22Rv1 (cell line): ENCODE data around the gene IZUMO1.
"Not testable (repeated sequence)": the region's sequence is repeated elsewhere in the genome, so short reads cannot be mapped to it uniquely, and the experiment has no call there.

Experiments
- H3K27ac ChIP-seq: fragments of 450-650 bp; 2 replicates; pipeline ENCODE4 v1.5.1; 2017
- ZFX ChIP-seq: fragments of 450-650 bp; IDR thresholded peaks from 2 replicates; pipeline ENCODE4 v1.6.1; 2017; ENCODE audit warnings: antibody characterized with exemption, borderline replicate concordance
- TF ChIP-seq, protein P1 (sequence below): fragments of 450-650 bp; IDR thresholded peaks from 2 replicates; pipeline ENCODE4 v1.5.1; 2017; ENCODE audit warnings: mild to moderate bottlenecking

IZUMO1 gene

DNA sequence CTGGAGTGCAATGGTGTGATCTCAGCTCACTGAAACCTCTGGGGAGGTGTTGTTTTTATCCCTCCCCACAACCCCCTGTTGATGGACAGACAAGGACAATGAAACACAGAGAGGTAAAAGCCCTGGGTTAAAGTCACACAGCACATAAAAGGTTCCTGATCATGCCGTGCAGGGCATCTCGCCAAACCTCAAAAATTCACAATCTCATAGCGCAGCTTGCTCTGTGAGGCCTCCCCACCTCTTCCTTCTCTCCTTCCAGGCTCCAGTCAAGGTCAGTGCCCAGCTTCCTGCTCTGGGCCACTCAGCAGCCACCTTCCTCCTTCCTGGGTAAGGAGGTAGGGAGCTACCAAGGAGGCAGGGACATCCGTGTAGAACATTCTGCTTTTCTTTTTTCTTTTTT lies 48.7 kb downstream of the IZUMO1 start:
- H3K27ac ChIP-seq: no peak overlapping the region

DNA sequence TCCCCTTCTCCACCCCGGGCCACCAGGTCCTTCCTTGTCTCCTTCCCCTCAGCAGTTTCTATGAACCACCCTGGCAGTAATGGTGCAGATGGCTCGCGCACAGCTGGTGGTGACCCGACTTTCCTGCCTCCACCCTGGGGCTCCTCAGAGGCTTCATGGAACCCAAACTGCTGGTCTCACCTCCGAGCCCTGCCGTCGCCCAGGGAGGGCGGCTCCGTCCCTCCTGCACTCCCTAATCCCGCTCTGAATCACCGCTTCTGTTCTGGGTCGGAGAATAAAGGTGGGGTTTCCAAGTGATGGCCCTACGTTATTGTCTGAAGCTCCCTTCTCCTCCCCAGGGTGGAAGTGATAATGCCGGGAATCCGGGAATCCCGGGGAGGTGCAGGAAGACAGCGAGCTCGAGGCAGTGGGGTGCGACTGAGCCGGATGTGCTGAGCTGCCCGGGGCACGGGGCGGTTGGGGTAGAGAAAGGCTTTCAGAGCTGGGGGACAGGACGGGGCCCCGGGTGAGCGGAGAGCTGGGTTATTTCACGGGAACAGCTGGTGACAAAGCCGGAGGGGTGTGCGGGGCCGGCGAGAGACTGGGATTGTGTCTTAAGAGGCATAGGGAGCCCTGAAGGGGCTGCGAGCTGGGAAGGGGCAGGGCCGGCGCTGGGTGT lies 50.2 kb downstream of the IZUMO1 start:
- no peak overlapping the region for H3K27ac ChIP-seq
- TF ChIP-seq ZFX: no peak
- TF ChIP-seq, protein P1, sequence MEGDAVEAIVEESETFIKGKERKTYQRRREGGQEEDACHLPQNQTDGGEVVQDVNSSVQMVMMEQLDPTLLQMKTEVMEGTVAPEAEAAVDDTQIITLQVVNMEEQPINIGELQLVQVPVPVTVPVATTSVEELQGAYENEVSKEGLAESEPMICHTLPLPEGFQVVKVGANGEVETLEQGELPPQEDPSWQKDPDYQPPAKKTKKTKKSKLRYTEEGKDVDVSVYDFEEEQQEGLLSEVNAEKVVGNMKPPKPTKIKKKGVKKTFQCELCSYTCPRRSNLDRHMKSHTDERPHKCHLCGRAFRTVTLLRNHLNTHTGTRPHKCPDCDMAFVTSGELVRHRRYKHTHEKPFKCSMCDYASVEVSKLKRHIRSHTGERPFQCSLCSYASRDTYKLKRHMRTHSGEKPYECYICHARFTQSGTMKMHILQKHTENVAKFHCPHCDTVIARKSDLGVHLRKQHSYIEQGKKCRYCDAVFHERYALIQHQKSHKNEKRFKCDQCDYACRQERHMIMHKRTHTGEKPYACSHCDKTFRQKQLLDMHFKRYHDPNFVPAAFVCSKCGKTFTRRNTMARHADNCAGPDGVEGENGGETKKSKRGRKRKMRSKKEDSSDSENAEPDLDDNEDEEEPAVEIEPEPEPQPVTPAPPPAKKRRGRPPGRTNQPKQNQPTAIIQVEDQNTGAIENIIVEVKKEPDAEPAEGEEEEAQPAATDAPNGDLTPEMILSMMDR: no peak

More for the DNA sequence above, 48.7 kb downstream of the IZUMO1 start:
- TF ChIP-seq, protein P1: no peak
- no peak for TF ChIP-seq ZFX

DNA sequence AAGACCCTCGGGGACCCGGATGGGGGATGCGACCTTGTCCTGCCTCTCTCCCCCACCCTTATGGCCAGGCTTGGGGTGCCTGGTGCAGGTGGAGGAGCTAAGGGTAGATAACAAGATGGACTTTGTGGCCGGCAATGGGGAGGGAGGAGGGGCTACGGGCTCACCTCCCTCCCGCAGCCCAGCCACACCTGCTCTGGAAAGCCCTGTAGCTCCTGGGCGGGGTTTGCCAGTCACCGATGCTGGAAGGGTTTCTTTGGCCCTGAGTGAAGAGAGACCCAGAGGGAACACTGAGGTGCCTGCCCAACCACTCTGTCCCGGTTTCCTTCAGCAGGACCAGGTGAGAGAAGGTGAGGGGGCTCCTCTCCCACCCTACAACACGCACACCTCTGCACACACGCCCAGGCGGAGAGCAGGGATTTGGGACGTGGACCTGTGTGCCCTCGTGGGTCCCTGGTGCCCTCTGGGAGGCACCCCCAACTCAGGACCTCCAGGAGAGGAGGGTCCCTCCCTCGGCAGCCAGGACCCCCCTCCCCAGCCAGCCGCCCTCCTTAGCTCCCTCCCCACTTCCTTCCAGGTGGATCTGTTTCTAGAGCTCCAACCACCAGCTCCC lies 50.9 kb downstream of the IZUMO1 start, which contains the start of gene FUT2:
TSS of gene FUT2 (plus strand) at position 229 of the 610 bp plus-strand sequence. CDS start 6,986 bp downstream, outside the sequence.
- no peak within 1 kb of the TSS for H3K27ac ChIP-seq
- no peak for TF ChIP-seq ZFX
- TF ChIP-seq, protein P1: no peak

DNA sequence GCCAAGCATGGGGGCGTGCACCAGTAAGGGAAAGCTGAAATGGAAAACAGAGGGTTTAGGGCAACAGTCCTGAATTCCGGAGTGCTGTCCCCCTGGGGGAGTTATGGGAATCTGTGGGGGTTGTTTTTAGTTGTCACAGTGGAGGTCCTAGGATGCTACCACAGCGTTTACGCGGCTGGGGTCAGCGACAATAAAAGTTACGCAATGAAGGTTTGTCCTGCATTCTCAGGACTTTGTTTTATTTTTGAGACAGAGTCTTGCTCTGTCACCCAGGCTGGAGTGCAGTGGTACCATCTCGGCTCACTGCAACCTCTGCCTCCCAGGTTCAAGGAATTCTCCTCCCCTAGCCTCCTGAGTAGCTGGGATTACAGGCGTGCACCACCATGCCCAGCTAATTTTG lies 53.1 kb downstream of the IZUMO1 start:
- not testable (repeated sequence) for H3K27ac ChIP-seq
